Raji (cell line): ENCODE data around the gene ZNF626.

Experiments
- POLR2A ChIP-seq: IDR thresholded peaks from 2 replicates; pipeline ENCODE4 v1.6.1; 2011; ENCODE audit warnings: low read depth, low read length, control low read depth; ENCODE audit not compliant: insufficient read depth

ZNF626 gene

DNA sequence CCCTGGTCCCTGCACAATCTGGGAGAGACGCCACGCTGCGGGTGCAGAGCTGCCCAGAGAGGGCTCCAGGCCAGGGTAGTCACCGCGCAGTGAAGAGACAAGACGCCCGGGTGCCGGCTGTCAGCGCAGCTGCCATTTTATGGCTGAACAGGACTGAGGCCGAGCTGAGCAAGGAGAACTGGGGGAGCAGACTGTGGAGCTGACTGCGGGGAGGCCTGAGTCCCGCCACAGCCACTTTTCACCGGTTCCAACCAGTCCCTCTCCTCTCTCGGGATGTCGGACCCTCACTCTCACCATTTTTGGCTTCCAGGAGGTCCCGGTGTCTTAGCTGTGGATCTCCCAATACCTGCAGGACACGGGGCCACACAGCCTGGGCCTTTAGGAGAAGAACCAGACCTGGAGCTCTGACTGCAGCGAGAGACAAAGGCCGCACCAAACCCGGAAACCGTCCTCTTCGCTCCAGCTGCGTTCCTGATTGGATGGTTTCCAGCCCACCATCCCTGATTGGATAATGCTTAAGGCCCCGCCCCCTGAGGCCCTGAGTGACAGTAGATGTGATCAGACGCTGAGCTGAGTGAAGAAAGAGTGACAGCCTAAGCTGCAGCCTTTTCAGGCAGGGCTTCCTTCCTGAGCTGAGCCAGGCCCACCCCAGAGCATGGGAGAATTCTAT, at the start of gene ZNF626:
ZNF626 (minus strand) TSS at position 422 of the 670 bp plus-strand sequence; CDS start at position 297, 125 bp downstream.
- TF ChIP-seq POLR2A, result peak; percentile 55

- TF ChIP-seq POLR2A, result no peak
These were observed 7.9 kb upstream of the ZNF626 start for GRCh38 chr19:20669263-20669662.

DNA sequence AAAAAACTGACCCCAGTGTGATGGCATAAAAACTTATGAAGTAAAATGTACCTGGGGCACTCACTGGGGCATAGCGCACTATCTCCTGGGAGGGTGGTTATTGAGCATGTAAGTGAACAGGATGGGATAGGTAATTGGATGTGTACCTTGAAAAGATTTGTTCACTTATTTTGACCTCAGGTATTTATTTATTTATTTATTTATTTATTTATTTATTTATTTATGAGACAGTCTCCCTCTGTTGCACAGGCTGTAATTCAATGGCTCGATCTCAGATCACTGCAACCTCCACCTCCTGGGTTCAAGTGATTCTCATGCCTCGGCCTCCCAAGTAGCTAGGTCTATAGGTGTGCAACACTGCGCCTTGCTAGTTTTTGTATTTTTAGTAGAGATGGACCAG, 5.9 kb upstream of the ZNF626 start:
- no peak for TF ChIP-seq POLR2A

- TF ChIP-seq POLR2A, result no peak
These were observed 3.8 kb upstream of the ZNF626 start for GRCh38 chr19:20664901-20665781.

DNA sequence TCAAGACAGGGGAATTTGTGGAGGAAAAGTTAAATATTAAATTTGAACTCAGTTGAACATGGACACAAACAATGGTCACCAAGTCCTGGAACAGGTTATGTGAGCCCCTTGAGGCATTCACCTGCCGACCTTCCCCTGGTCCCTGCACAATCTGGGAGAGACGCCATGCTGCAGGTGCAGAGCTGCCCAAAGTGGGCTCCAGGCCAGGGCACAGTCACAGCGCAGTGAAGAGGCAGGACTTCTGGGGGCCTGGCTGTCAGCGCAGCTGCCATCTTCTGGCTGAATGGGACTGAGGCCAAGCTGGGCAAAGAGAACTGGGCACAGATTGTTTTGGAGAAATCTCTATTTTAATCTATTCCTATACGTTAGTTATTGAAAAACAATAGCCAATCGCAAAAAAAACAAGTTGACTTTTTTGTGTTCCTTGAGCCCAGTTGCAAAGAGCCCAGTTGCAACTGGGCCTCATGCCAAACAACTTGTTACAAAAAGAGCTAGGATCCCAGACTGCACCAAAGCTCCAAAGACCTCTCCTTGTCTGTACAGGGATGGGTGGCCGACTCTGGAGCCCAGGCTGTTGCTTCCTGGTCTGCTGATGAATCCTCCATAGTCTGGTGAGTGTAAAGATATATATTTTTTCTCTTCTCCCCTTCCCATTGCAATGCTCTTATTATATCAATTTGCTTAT, 1.2 kb upstream of the ZNF626 start:
- no peak for TF ChIP-seq POLR2A

DNA sequence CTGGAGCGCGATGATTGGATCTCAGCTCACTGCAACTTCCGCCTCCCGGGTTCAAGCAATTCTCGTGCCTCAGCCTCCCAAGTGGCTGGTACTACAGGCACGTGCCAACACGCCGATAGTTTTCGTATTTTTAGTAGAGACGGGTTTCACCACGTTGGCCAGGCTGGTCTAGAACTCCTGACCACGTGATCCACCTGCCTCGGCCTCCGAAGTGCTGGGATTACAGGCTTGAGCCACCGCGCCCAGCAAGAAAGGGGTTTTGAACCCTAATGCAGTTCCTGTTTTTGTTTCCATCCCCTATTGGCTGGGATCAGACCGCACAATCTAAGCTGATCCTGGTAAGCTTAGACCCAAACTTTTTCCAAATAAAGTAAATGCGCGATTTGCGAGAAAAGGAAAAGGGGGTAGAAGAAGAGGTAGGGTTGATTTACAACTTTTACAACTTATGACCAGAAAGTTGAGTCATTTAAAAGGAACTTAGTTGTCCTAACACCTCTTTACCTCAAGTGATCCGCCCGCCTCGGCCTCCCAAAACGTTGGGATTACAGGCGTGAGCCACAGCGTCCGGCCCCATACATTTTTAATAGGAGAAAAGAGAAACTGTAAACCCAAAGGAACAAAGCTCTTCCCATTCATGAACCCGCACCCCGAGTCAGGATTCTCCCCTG, 764 bp downstream of the ZNF626 start:
- no peak for TF ChIP-seq POLR2A

DNA sequence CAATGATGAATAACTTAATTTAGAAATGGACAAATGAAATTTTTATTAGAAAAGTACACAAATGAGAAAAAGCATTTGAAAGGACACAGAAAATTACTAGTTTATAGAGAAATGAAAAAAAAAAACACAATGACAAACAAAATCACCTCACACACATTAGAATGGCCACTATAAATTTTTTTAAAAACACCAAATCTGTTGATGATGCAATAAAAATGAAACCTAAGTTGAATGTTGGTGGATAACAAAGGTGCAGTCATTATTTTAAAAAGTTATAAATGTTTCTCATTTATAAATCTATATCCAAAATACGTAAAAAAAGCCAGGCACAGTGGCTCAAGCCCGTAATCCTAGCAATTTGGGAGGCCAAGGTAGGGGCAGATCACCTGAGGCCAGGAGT, 20.8 kb downstream of the ZNF626 start:
- no peak for TF ChIP-seq POLR2A

GRCh38 chr19:20640023-20640422, 21.3 kb downstream of the ZNF626 start:
- no peak for TF ChIP-seq POLR2A

DNA sequence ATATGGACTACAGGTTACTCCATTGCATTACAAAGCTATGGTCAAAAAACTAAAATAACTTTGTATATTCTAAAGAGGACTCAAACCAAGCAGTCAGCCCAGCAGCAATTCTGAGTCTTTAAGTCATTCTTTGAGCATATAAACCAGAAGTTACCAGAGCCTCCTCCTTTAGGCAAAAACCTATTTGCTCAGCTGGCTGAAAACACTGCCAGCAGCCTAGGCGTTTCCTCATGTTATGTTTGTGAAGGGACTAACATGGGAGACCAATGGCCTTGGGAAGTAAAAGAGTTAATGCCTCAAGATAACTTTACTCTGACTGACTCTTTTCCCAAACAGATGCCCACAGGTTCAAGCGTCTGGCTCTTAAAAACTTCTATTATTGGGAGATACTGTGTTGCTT, 45.3 kb downstream of the ZNF626 start:
- TF ChIP-seq POLR2A, result no peak

DNA sequence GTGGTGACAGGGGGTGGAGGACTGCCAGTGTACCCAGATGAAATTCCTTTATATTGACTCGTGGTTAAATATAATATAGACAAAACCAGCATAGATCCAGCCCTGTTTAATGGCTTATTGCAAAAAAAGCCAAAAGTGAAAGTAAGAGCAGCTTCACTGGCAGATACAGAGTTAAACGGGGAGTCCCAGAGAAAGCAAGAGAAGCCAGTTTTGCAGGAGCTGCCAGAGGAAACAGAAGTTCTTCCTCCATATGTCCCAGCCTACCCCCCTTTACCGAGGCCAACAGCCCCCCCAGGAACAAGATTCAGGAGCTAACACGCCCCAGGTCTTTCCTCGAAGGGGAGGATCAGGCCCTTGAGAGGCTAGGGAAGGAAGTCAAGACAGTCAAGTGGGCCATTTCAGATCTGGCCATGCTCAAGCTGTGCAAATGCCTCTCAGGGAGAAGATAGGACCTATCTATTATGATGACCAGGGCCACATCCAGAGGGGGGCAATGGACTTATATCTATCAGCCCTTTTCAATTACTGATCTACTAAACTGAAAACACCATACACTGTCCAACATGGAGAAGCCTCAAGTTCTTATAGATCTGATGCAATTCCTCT, 48.6 kb downstream of the ZNF626 start:
- no peak for TF ChIP-seq POLR2A

GRCh38 chr19:20611866-20612265, 49.5 kb downstream of the ZNF626 start:
- no peak for TF ChIP-seq POLR2A

DNA sequence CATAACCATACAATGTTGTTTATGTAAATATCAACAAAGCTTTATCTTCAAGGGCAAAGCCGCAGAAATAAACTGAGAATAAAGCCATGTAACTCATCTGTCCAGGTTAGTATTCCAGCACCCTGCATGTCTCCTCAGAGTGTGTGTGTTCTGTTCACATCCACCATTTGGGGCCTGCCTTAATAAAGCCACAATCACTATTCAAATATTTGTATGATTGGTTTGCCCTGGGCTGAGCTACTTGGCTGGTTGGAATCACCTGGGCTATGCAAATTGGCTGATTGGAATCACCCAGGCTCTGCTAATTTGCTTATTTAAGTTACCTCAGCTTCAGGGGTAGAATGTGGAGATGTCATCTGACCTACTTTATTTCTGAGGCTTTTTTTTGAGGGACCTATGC, 53.4 kb downstream of the ZNF626 start:
- no peak for TF ChIP-seq POLR2A
